Vagina (tissue), 2 donors: Measurements from ENCODE around the gene DNASE1. TPM values are rescaled to one million over a fixed set of nuclear protein-coding genes. Genes with fewer than 3 reads are reported as not detected.

Experiments used
- DNase-seq, 2 donors: peaks; one replicate each; pipeline ENCODE4 v3.0.0-alpha.2; 2017; ENCODE audit errors: extremely low spot score in 2 of 2
- H3K27ac ChIP-seq: fragments of 200-600 bp; sonication (generic); one replicate; pipeline ENCODE4 v1.5.1; 2019
- H3K27me3 ChIP-seq: fragments of 200-600 bp; sonication (generic); one replicate; pipeline ENCODE4 v1.5.1; 2019
- H3K36me3 ChIP-seq, 2 donors: fragments of 200-600 bp; sonication (generic); one replicate each; pipeline ENCODE4 v1.5.1; 2017 to 2019
- H3K4me1 ChIP-seq: fragments of 200-600 bp; sonication (generic); one replicate; pipeline ENCODE4 v1.5.1; 2019
- H3K4me3 ChIP-seq, 2 donors: fragments of 200-600 bp; sonication (generic); 1 replicate in 1 of 2; 2 replicates in 1 of 2; pipeline ENCODE4 v1.5.1; 2016 to 2019
- H3K9me3 ChIP-seq: fragments of 200-600 bp; sonication (generic); one replicate; pipeline ENCODE4 v1.5.1; 2019
- POLR2A ChIP-seq, 2 donors: fragments of 450-650 bp; IDR thresholded peaks; one replicate each; pipeline ENCODE4 v1.6.1; 2017; ENCODE audit warnings: antibody characterized with exemption in 2 of 2, mild to moderate bottlenecking in 2 of 2, moderate library complexity in 2 of 2
- POLR2AphosphoS5 ChIP-seq, 2 donors: sonication (generic); formaldehyde crosslinking; IDR thresholded peaks; one replicate each; pipeline ENCODE4 v1.9.0; 2017; ENCODE audit warnings: antibody characterized with exemption in 2 of 2, mild to moderate bottlenecking in 2 of 2, low read depth in 1 of 2; ENCODE audit not compliant: insufficient read depth in 1 of 2
- intact Hi-C: fragments of 100-400 bp; cut with DNase I; formaldehyde crosslinking; loops from one replicate; pipeline ENCODE4 v1.15.1; 2023
- total RNA-seq: library from RNA; depleted of rRNA; stranded (reverse); fragments of >200 nt; gene quantifications from one replicate; pipeline ENCODE4 v1.2.3, GENCODE V29; 2016
- TF ChIP-seq, protein P1 (sequence below), 3 experiments: fragments of 450-650 bp in 2 of 3; fragments of 200-600 bp in 1 of 3; sonication (generic) in 1 of 3; IDR thresholded peaks; one replicate each; pipeline ENCODE4 v1.5.1; 2017 to 2019; ENCODE audit warnings: antibody characterized with exemption in 3 of 3, mild to moderate bottlenecking in 2 of 3, moderate library complexity in 2 of 3

DNASE1 gene
- total RNA-seq, 1 donor from 2014 or later = 50.3 TPM

DNA sequence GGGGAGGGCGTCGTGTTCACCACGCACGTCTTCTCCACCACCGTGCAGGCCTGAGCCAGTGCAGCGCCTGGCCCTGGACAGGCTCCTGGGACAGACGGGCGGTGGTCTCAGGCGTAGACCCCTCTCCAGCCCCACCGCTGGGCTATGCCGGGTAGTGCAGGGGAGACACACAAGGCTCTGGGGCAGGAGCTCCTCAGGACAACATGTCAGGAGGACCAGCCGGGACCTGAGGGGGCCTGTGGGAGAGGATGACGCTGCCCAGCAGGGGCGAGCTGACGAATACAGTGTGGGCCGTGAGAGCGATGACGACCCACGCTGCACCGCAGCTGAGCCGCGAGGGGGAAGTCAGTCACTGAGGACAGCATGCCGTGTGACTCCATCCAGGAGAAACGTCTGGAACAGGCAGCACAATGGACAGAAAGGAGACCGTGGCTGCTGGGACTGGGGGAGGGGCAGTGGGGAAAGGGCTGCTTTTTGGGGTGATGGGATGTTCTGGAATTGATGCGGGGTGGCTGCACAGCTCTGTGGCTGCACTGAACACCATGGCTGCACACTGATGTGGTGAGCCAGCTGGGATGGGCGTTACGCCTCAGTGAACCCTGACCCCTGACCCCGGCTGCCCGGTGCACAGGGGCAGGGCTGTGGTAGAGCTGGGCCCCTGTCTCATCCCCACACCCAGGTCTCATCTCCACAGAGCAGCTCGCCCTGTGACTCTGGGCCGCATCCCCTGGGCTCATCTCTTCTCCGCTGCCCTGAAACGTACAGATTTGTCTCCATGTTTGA lies 20.2 kb downstream of the DNASE1 start:
- no peak for DNase-seq
- no peaks in the 10 kb centered on the region for H3K9me3 ChIP-seq
- intact Hi-C loops = no loop called here
- H3K27ac ChIP-seq = no peak overlapping the region
- no peak overlapping the region for H3K4me3 ChIP-seq
- TF ChIP-seq POLR2AphosphoS5 (IDR thresholded peaks at IDR 0.05; ENCODE audit: insufficient read depth in 1 of 2, low read depth in 1 of 2) = no peak
- TF ChIP-seq, protein P1, sequence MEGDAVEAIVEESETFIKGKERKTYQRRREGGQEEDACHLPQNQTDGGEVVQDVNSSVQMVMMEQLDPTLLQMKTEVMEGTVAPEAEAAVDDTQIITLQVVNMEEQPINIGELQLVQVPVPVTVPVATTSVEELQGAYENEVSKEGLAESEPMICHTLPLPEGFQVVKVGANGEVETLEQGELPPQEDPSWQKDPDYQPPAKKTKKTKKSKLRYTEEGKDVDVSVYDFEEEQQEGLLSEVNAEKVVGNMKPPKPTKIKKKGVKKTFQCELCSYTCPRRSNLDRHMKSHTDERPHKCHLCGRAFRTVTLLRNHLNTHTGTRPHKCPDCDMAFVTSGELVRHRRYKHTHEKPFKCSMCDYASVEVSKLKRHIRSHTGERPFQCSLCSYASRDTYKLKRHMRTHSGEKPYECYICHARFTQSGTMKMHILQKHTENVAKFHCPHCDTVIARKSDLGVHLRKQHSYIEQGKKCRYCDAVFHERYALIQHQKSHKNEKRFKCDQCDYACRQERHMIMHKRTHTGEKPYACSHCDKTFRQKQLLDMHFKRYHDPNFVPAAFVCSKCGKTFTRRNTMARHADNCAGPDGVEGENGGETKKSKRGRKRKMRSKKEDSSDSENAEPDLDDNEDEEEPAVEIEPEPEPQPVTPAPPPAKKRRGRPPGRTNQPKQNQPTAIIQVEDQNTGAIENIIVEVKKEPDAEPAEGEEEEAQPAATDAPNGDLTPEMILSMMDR (IDR thresholded peaks at IDR 0.05) = no peak
- TF ChIP-seq POLR2A (IDR thresholded peaks at IDR 0.05) = no peak
- H3K36me3 ChIP-seq = peaks cover 0 to 48% of the 10 kb centered on the region in 2 donors
- no peaks in the 10 kb centered on the region for H3K4me1 ChIP-seq
- H3K27me3 ChIP-seq = no peaks in the 10 kb centered on the region

DNA sequence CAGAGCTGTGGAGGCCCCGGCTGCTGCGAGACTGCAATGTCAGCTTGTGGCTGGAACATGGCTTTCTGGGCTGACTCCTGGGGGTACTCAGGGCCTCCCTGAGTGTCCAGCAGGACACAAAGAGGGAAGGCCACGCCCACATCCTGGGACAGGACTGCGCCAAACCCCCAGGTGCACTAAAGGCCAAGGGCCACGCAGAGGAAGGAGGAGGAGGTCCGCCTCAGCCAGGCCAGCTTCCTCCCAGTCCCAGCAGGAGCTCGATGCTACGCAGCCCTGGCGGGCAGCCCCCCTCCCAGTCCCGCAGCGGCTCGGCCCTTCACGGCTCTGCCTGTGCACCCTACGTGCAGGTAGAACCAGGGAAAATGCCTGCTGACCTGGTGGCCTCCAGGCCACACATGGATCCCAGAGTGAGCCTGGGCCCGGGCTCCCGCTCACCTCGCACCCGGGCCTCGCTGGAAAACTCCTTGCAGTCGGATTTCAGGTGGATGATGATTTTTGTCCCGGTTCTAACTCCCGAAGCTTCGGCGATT lies 21.2 kb downstream of the DNASE1 start:
- H3K4me1 ChIP-seq = no peaks in the 10 kb centered on the region
- H3K9me3 ChIP-seq = no peaks in the 10 kb centered on the region
- no peak overlapping the region for H3K4me3 ChIP-seq
- no peak for DNase-seq
- TF ChIP-seq, protein P1 (IDR thresholded peaks at IDR 0.05) = no peak
- no peak for TF ChIP-seq POLR2A (IDR thresholded peaks at IDR 0.05)
- no peak for TF ChIP-seq POLR2AphosphoS5 (IDR thresholded peaks at IDR 0.05; ENCODE audit: insufficient read depth in 1 of 2, low read depth in 1 of 2)
- no peak overlapping the region for H3K27ac ChIP-seq
- intact Hi-C loops = no loop called here
- H3K36me3 ChIP-seq = peaks cover 0 to 51% of the 10 kb centered on the region in 2 donors
- H3K27me3 ChIP-seq = no peaks in the 10 kb centered on the region

DNA sequence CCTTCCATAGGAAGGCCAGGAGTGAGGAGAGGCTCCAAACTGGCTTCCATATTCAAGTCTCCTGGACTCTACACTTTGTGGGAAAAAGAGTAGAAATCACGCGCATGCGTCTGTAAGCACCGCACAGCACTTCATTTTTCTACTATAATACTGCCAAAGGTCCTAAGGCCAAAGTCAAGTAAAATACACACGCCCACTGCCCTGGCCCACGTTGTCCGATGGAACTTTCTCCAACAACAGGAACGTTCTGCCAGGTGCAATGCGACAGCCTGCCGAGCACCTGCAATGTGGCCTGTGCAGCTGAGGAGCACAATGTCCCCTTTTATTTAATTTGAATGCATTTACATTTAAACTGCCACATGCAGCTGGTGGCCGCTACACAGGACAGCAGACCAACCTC lies 23.5 kb downstream of the DNASE1 start:
- Histone ChIP-seq H3K9me3 (no peaks in the 10 kb centered on the region), H3K27ac (no peak overlapping the region), H3K36me3 (peaks cover 0 to 53% of the 10 kb centered on the region in 2 donors), H3K27me3 (no peaks in the 10 kb centered on the region), H3K4me1 (no peaks in the 10 kb centered on the region), H3K4me3 (no peak overlapping the region)
- DNase-seq = no peak
- TF ChIP-seq, protein P1 (IDR thresholded peaks at IDR 0.05) = no peak
- no peak for TF ChIP-seq POLR2A (IDR thresholded peaks at IDR 0.05)
- TF ChIP-seq POLR2AphosphoS5 (IDR thresholded peaks at IDR 0.05; ENCODE audit: insufficient read depth in 1 of 2, low read depth in 1 of 2) = no peak
- intact Hi-C loops = no loop called here

- Histone ChIP-seq H3K4me3 (no peak overlapping the region), H3K4me1 (no peaks in the 10 kb centered on the region), H3K27ac (no peak overlapping the region), H3K9me3 (no peaks in the 10 kb centered on the region), H3K27me3 (no peaks in the 10 kb centered on the region), H3K36me3 (peaks cover 0 to 52% of the 10 kb centered on the region in 2 donors)
- intact Hi-C loops = loop anchor here (1.0 kb wide), 1 partner anchor 21 kb away; no protein-coding TSS in a partner anchor
- no peak for DNase-seq
- TF ChIP-seq POLR2AphosphoS5 (IDR thresholded peaks at IDR 0.05; ENCODE audit: insufficient read depth in 1 of 2, low read depth in 1 of 2) (no peak), POLR2A (IDR thresholded peaks at IDR 0.05) (no peak)
- TF ChIP-seq, protein P1 (IDR thresholded peaks at IDR 0.05) = no peak
Observed at GRCh38 chr16:3681206-3681605, 26.7 kb downstream of the DNASE1 start.

DNA sequence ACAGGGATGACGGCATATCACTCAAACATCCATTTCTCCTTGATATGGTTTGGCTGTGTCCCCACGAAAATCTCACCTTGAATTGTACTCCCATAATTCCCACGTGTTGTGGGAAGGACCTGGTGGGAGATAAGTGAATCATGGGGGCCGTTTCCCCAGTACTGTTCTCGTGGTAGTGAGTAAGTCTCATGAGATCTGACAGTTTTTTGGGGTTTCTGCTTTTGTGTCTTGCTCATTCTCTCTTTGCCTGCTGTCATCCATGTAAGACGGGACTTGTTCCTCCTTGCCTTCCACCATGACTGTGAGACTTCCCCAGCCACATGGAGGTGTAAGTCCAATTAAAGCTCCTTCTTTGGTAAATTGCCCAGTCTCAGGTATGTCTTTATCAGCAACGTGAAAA lies 32.5 kb downstream of the DNASE1 start:
- Histone ChIP-seq H3K4me1 (peaks cover 17% of the 10 kb centered on the region), H3K36me3 (peaks cover 0 to 35% of the 10 kb centered on the region in 2 donors), H3K4me3 (no peak overlapping the region), H3K9me3 (no peaks in the 10 kb centered on the region), H3K27me3 (no peaks in the 10 kb centered on the region), H3K27ac (no peak overlapping the region)
- TF ChIP-seq, protein P1 (IDR thresholded peaks at IDR 0.05) = no peak
- TF ChIP-seq POLR2A (IDR thresholded peaks at IDR 0.05) (no peak), POLR2AphosphoS5 (IDR thresholded peaks at IDR 0.05; ENCODE audit: insufficient read depth in 1 of 2, low read depth in 1 of 2) (no peak)
- DNase-seq = no peak
- intact Hi-C loops = loop anchor here (5.0 kb wide), 1 partner anchor 195 kb away; the partner anchor contains the start of gene CREBBP
